ENCODE data around the gene GRIK1. TPM values are rescaled to one million over a fixed set of nuclear protein-coding genes. Genes with fewer than 3 reads are reported as not detected.

GRIK1 gene
- total RNA-seq, 1 experiment from 2014 or later, result 0.09 TPM

- CTCF ChIA-PET, result no interaction called here
- DNase-seq (ENCODE audit: low spot score) (no peak), ATAC-seq (no peak)
- Mint-ChIP-seq H3K4me3 (no peak overlapping the region), H3K27me3 (ENCODE audit: low read depth) (no peaks in the 10 kb centered on the region; the same call in 1 of the 2 replicates), H3K9me3 (peaks cover 7% of the 10 kb centered on the region), H3K27ac (no peak overlapping the region), H3K4me1 (peaks cover 34% of the 10 kb centered on the region), H3K36me3 (peaks cover 6% of the 10 kb centered on the region)
- POLR2A ChIA-PET, result no interaction called here
- TF ChIP-seq KAT7 (CRISPR knock-in tag; IDR thresholded peaks at IDR 0.05; ENCODE audit: borderline replicate concordance), result no peak
Observed at GRCh38 chr21:29490016-29490415, 449.8 kb downstream of the GRIK1 start.

GRCh38 chr21:29487154-29487553 lies 452.6 kb downstream of the GRIK1 start:
- peak; percentile 51 for ATAC-seq
- POLR2A ChIA-PET, result no interaction called here

More at GRCh38 chr21:29487154-29487553, 452.6 kb downstream of the GRIK1 start:
- no peak for DNase-seq (ENCODE audit: low spot score)
- TF ChIP-seq ZNF232 (CRISPR knock-in tag; IDR thresholded peaks at IDR 0.05) (no peak), USF2 (CRISPR knock-in tag; IDR thresholded peaks at IDR 0.05) (no peak), ZMAT4 (CRISPR knock-in tag; IDR thresholded peaks at IDR 0.05) (no peak), NFYB (CRISPR knock-in tag; conservative IDR thresholded peaks at IDR 0.05; ENCODE audit: low read depth) (no peak), ZNF219 (CRISPR knock-in tag; IDR thresholded peaks at IDR 0.05; ENCODE audit: borderline replicate concordance) (no peak), CTCF (IDR thresholded peaks at IDR 0.05) (no peak), ZNF671 (CRISPR knock-in tag; IDR thresholded peaks at IDR 0.05) (no peak), GABPB1 (CRISPR knock-in tag; IDR thresholded peaks at IDR 0.05) (no peak), IRF1 (CRISPR knock-in tag; IDR thresholded peaks at IDR 0.05) (no peak), ZNF512 (CRISPR knock-in tag; IDR thresholded peaks at IDR 0.05; ENCODE audit: borderline replicate concordance) (no peak), ETV6 (CRISPR knock-in tag; IDR thresholded peaks at IDR 0.05) (no peak), ZNF281 (CRISPR knock-in tag; IDR thresholded peaks at IDR 0.05) (no peak), EMX1 (CRISPR knock-in tag; IDR thresholded peaks at IDR 0.05) (no peak), JUN (CRISPR knock-in tag; IDR thresholded peaks at IDR 0.05) (no peak), ATF6 (CRISPR knock-in tag; IDR thresholded peaks at IDR 0.05) (no peak)
- peak overlapping the region; percentile 88 for H3K27ac Mint-ChIP-seq
- H3K4me3 Mint-ChIP-seq, result no peak overlapping the region
- H3K4me1 Mint-ChIP-seq, result peaks cover 34% of the 10 kb centered on the region
- no peaks in the 10 kb centered on the region; the same call in 1 of the 2 replicates for H3K27me3 Mint-ChIP-seq (ENCODE audit: low read depth)
- peaks cover 6% of the 10 kb centered on the region for H3K36me3 Mint-ChIP-seq
- peaks cover 7% of the 10 kb centered on the region for H3K9me3 Mint-ChIP-seq
- CTCF ChIA-PET, result interaction anchor here (0.6 to 2.0 kb wide), 2 partner anchors 13 to 396 kb away, joined by 3 to 9 read pairs; no protein-coding TSS in a partner anchor

Other genes with a start within 250 kb of the GRIK1 start
- not detected in 3 replicates for gene CLDN17, start 226.8 kb upstream of the GRIK1 start, total RNA-seq (2021)